ENCODE data around the gene PSMB1. TPM values are rescaled to one million over a fixed set of nuclear protein-coding genes. Genes with fewer than 3 reads are reported as not detected.
"Not testable (repeated sequence)": the region's sequence is repeated elsewhere in the genome, so short reads cannot be mapped to it uniquely, and the experiment has no call there.

The PSMB1 gene
- total RNA-seq, 1 donor from 2014 or later, result 139 TPM

- H3K27me3 Mint-ChIP-seq (ENCODE audit: unreplicated experiment), result peaks cover 22% of the 10 kb centered on the region
- not testable (repeated sequence) for H3K36me3 Mint-ChIP-seq (ENCODE audit: unreplicated experiment); H3K4me3 Mint-ChIP-seq (ENCODE audit: unreplicated experiment); H3K27ac Mint-ChIP-seq (ENCODE audit: unreplicated experiment); H3K9me3 Mint-ChIP-seq (ENCODE audit: unreplicated experiment); H3K4me1 Mint-ChIP-seq (ENCODE audit: unreplicated experiment); DNase-seq (ENCODE audit: extremely low spot score, unreplicated experiment)
Measured at GRCh38 chr6:170507728-170508127, 45.4 kb downstream of the PSMB1 start.

- DNase-seq (ENCODE audit: extremely low spot score, unreplicated experiment), result no peak
- TF ChIP-seq CTCF (IDR thresholded peaks at IDR 0.05), result no peak
- Mint-ChIP-seq H3K36me3 (ENCODE audit: unreplicated experiment) (no peaks in the 10 kb centered on the region), H3K9me3 (ENCODE audit: unreplicated experiment) (peaks cover under 1% of the 10 kb centered on the region), H3K4me3 (ENCODE audit: unreplicated experiment) (no peak overlapping the region), H3K27ac (ENCODE audit: unreplicated experiment) (no peak overlapping the region), H3K27me3 (ENCODE audit: unreplicated experiment) (peaks cover 19% of the 10 kb centered on the region), H3K4me1 (ENCODE audit: unreplicated experiment) (no peaks in the 10 kb centered on the region)
Measured at GRCh38 chr6:170506446-170506845, 46.7 kb downstream of the PSMB1 start.

DNA sequence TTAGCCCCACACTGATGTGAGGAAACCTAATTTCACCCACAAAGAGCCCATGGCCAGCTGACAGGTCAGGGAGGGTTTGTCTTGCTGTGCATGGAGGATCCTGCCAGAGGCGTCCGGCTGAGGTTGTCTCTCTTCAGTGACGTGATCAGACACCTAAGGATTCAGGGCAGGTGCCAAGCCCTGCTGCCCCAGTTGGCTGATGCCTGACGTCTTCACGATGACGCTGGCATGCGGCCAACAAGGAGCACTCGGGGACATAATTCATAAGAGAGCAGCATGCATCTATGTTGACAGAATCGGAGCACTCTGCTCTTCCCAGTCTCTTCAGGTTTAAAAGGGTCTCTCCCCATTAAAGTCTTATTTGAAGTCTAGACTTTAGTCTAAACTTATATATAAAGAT, 47.8 kb downstream of the PSMB1 start:
- Mint-ChIP-seq H3K4me1 (ENCODE audit: unreplicated experiment) (no peaks in the 10 kb centered on the region), H3K4me3 (ENCODE audit: unreplicated experiment) (no peak overlapping the region), H3K9me3 (ENCODE audit: unreplicated experiment) (peaks cover 5% of the 10 kb centered on the region), H3K27me3 (ENCODE audit: unreplicated experiment) (peaks cover 13% of the 10 kb centered on the region), H3K27ac (ENCODE audit: unreplicated experiment) (no peak overlapping the region), H3K36me3 (ENCODE audit: unreplicated experiment) (no peaks in the 10 kb centered on the region)
- no peak for DNase-seq (ENCODE audit: extremely low spot score, unreplicated experiment)
- no peak for TF ChIP-seq CTCF (IDR thresholded peaks at IDR 0.05)

DNA sequence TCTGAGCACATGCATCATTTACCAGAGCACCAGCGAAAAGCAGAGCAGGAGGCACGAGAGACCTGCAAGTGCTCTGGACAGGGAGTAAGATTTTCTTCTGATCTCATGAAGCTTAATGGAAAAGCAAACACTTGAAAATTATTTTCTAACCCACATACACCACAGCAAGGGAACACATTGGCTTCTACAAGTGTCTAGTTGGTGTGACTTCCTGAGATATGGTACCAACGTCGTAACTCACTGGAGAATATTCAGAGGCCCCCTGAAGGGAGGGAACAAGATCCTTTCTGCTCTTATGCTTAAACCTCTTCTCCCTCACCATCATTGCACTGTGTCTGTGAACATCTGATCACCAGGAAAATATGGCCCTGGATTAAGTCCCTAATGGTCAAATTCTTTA, 48.6 kb downstream of the PSMB1 start:
- Mint-ChIP-seq H3K27ac (ENCODE audit: unreplicated experiment) (no peak overlapping the region), H3K27me3 (ENCODE audit: unreplicated experiment) (peaks cover 13% of the 10 kb centered on the region), H3K36me3 (ENCODE audit: unreplicated experiment) (no peaks in the 10 kb centered on the region), H3K4me1 (ENCODE audit: unreplicated experiment) (no peaks in the 10 kb centered on the region), H3K9me3 (ENCODE audit: unreplicated experiment) (peaks cover 5% of the 10 kb centered on the region), H3K4me3 (ENCODE audit: unreplicated experiment) (no peak overlapping the region)
- DNase-seq (ENCODE audit: extremely low spot score, unreplicated experiment), result no peak
- TF ChIP-seq CTCF (IDR thresholded peaks at IDR 0.05), result no peak

DNA sequence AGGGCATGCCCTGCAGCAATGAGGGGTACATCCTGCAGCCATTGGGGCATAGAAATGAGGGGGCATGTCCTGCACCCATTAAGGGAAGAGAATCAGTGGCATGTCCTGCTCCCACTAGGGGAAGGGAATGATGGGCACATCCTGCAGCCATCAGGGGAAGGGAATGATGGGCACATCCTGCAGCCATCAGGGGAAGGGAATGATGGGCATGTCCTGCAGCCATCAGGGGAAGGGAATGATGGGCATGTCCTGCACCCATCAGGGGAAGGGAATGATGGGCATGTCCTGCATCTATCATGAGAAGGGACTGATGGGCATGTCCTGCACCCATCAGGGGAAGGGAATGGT, 49.7 kb downstream of the PSMB1 start:
- TF ChIP-seq CTCF (IDR thresholded peaks at IDR 0.05), result no peak
- DNase-seq (ENCODE audit: extremely low spot score, unreplicated experiment), result no peak
- H3K9me3 Mint-ChIP-seq (ENCODE audit: unreplicated experiment), result peaks cover 5% of the 10 kb centered on the region

DNA sequence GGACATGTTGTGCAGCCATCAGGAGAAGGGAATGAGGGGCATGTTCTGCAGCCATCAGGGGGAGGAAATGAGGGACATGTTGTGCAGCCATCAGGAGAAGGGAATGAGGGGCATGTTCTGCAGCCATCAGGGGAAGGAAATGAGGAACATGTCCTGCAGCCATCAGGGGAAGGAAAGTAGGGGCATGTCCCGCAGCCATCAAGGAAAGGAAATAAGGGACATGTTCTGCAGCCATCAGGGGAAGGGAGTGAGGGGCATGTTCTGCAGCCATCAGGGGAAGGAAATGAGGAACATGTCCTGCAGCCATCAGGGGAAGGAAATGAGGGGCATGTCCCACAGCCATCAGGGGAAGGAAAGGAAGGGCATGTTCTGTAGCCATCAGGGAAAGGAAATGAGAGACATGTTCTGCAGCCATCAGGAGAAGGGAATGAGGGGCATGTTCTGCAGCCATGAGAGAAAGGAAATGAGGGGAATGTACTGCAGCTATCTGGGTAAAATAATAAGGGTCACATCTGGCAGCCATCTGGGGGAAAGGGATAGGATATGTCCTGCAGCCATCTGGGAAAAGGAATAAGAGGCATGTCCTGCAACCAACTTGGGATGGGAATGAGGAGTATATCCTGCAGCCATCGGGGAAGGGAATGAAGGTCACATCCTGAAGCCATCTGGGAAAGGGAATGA, 50.2 kb downstream of the PSMB1 start:
- H3K4me3 Mint-ChIP-seq (ENCODE audit: unreplicated experiment); H3K9me3 Mint-ChIP-seq (ENCODE audit: unreplicated experiment); H3K27ac Mint-ChIP-seq (ENCODE audit: unreplicated experiment); H3K36me3 Mint-ChIP-seq (ENCODE audit: unreplicated experiment); H3K4me1 Mint-ChIP-seq (ENCODE audit: unreplicated experiment); DNase-seq (ENCODE audit: extremely low spot score, unreplicated experiment): not testable (repeated sequence)
- peaks cover 13% of the 10 kb centered on the region for H3K27me3 Mint-ChIP-seq (ENCODE audit: unreplicated experiment)

More for the DNA sequence above, 49.7 kb downstream of the PSMB1 start:
- Mint-ChIP-seq H3K27ac (ENCODE audit: unreplicated experiment) (no peak overlapping the region), H3K4me1 (ENCODE audit: unreplicated experiment) (no peaks in the 10 kb centered on the region), H3K36me3 (ENCODE audit: unreplicated experiment) (no peaks in the 10 kb centered on the region), H3K4me3 (ENCODE audit: unreplicated experiment) (no peak overlapping the region), H3K27me3 (ENCODE audit: unreplicated experiment) (peaks cover 13% of the 10 kb centered on the region)

DNA sequence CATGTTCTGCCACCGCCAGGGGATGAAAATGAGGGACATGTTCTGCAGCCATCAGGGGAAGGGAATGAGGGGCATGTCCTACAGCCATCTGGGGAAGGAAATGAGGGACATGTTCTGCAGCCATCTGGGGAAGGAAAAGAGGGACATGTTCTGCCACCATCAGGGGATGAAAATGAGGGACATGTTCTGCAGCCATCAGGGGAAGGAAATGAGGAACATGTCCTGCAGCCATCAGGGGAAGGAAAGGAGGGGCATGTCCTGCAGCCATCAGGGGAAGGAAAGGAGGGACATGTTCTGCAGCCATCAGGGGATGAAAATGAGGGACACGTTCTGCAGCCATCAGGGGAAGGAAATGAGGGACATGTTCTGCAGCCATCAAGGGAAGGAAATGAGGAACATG, 50.8 kb downstream of the PSMB1 start:
- not testable (repeated sequence) for H3K36me3 Mint-ChIP-seq (ENCODE audit: unreplicated experiment); H3K27ac Mint-ChIP-seq (ENCODE audit: unreplicated experiment); DNase-seq (ENCODE audit: extremely low spot score, unreplicated experiment); H3K9me3 Mint-ChIP-seq (ENCODE audit: unreplicated experiment); H3K4me3 Mint-ChIP-seq (ENCODE audit: unreplicated experiment); H3K4me1 Mint-ChIP-seq (ENCODE audit: unreplicated experiment)
- peaks cover 13% of the 10 kb centered on the region for H3K27me3 Mint-ChIP-seq (ENCODE audit: unreplicated experiment)
